ENCODE data around the gene SRSF12.
"Not testable (repeated sequence)": the region's sequence is repeated elsewhere in the genome, so short reads cannot be mapped to it uniquely, and the experiment has no call there.

SRSF12 gene

DNA sequence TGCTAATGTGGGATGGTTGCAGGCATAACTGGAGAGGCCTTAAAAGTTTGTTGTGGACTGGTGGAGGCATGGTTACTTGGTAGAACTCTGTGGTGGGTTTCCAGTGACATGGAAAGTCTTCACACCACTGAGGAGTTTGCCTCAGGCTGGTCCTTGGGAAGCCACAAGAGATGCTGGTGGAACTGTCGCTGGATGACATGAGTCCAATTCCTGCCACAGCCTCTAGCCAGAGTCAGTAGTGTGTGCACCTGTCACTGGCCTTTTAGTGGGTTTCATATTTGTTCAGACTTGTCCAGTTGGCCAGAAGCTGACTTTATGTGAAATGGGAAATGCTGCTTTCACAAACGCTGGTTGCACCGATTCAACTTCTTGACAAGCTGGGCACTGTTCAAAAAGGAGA lies 13.7 kb upstream of the SRSF12 start:
- DNase-seq (ENCODE audit: low read depth, low spot score): no peak

- DNase-seq (ENCODE audit: low read depth, low spot score): not testable (repeated sequence)
Measured at GRCh38 chr6:89128256-89128671, 10.4 kb upstream of the SRSF12 start.

DNA sequence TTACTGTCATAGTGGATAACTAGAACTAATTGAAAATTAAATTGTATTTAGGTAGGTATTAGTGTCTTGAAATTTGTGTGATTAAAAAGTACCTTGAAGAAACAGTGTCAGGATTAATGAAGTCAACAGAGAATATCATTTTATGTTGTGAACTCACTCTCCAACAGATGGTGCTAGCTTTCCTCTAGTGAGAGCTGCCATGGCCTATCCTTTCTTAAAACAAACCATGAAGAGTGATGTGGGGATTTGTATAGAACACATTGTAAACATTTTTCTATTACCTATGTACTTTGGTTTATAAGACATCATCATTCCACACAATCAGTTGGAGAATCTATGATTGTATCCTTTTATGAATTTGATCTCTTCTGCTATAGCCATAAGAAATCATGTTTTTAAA lies 4.8 kb upstream of the SRSF12 start:
- no peak for DNase-seq (ENCODE audit: low read depth, low spot score)

DNA sequence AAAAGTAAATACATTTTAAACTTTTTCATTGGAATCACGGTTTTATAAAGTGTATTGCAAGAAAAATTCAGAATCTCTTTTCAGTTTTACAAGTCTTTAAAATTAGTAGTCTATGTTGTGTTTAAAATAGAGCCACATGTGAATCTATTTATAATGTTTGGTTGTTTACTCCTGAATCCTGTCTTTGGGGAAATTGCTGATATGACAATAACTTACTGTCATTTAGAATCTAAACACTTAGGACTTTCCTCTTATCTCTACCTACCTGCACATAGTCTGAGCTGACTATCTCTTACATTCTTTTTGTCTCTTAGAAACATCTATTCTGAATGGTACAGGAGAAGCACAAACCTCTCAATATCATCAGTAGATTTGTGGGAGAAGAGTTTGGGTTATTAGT lies 4.1 kb upstream of the SRSF12 start:
- no peak for DNase-seq (ENCODE audit: low read depth, low spot score)

DNA sequence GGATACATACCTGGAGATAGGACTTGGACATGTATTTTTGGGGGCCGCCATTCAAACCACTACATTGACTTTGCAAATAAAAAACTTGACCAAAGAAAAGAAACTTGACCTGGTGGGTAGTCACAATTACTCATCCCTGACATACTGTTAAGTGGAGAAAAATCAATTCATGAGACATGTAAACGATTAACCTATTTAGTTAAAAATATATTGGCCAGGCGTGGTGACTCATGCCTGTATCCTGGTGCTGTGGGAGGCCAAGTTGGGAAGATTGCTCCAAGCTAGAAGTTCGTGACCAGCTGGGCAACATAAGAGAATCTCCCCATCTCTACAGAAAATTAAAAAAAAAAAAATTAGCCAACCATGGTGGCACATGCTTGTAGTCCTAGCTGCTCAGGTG lies 2.5 kb upstream of the SRSF12 start:
- no peak for DNase-seq (ENCODE audit: low read depth, low spot score)

DNA sequence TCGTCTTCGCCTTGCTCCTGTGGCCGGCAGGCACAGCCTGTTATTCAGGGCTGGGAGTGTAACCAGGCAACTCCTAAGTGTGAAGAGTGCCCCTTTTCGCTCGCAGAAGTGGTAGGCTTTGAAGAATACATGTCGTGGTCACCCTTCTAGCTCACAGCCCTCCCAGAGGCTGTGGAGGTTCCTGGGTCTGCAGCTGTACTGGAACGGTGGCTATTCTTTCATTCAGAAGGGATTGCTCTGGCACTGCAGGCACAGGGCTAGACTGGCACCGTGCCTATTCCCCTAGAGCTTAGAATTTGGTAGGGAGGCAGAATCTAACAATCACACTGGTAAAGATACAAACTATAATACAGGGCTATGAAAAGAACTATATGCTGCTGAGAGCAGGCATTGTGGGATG lies 1.1 kb upstream of the SRSF12 start:
- no peak for DNase-seq (ENCODE audit: low read depth, low spot score)

- DNase-seq (ENCODE audit: low read depth, low spot score): no peak
Measured at GRCh38 chr6:89116702-89117101, 1.2 kb downstream of the SRSF12 start.

- DNase-seq (ENCODE audit: low read depth, low spot score): no peak
Measured at GRCh38 chr6:89111933-89112332, 5.9 kb downstream of the SRSF12 start.

DNA sequence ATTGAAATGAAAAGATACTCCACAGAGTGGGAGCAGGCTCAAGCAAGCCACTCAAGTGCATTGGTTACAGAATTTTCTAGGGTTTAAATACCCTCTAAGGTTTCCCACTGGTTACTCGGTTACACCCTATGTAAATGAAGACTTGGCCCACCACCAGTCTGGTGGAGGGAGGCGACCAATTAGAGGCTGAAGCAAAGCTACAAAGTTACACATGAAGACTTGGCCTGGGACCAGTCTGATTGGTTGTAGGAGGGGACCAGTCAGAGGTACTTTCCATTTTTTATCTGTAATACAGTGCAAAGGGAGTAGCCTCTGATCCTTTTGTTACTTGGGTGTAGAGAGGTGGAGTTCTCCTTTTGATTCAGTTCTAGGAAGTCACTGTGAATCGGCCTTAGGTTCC lies 7.6 kb downstream of the SRSF12 start:
- no peak for DNase-seq (ENCODE audit: low read depth, low spot score)

DNA sequence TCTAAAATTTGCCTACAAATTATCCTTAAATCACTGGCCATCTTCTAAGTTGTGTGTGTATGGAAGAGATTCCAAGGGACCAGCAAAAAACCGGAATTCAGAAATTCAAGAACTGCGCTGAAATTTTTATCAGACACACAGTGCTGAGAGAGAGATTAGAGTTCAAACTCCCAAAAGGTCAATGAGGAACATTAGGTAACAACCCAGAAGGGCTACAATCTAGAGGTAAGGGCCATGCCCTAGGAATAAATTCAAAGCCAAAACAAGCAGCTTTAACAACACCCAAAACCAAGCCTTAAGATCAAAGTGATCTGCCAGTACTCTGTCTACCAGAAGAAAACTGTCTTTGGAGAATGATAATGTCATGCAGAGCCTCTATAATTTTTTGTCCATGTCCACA lies 17.8 kb downstream of the SRSF12 start:
- no peak for DNase-seq (ENCODE audit: low read depth, low spot score)

GRCh38 chr6:89098461-89098860 lies 19.4 kb downstream of the SRSF12 start:
- DNase-seq (ENCODE audit: low read depth, low spot score): no peak

GRCh38 chr6:89087881-89088280 lies 30.0 kb downstream of the SRSF12 start:
- DNase-seq (ENCODE audit: low read depth, low spot score): no peak

- DNase-seq (ENCODE audit: low read depth, low spot score): no peak
Measured at GRCh38 chr6:89085409-89086205, 32.3 kb downstream of the SRSF12 start.

GRCh38 chr6:89084954-89085353 lies 32.9 kb downstream of the SRSF12 start:
- no peak for DNase-seq (ENCODE audit: low read depth, low spot score)

DNA sequence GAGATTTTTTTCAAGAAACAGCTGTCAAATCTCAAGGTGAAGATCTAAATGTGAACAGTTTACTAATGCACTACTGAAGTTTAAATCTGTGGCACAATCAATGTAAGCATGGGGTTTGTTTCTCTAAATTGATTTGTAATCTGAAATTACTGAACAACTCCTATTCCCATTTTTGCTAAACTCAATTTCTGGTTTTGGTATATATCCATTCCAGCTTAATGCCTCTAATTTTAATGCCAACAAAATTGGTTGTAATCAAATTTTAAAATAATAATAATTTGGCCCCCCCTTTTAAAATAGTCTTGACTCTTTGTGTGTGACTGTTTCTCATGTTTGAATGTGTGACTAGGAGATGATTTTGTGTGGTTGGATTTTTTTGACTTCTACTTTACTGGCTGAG lies 33.3 kb downstream of the SRSF12 start:
- no peak for DNase-seq (ENCODE audit: low read depth, low spot score)

DNA sequence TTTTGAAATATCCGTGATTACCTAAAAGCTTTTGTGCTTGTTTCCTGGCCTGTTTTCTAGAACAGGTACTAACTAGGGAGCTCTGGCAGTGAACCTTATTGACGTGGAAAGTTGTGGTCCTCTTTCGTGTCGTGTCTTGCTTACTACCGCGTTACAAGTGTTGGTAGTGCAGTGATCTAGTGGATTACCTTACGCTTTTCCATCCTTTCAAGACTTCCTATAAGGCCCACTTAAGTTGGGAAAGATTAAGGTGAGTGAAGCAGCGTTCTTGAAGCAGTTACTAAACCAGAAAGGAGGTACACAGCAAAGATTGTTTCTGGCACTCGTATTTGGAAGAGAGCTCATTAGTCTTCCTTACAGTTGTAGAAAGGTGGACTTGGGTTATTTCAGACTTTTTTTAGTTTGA lies 35.4 kb downstream of the SRSF12 start:
- no peak for DNase-seq (ENCODE audit: low read depth, low spot score)

- peak; percentile 93 for DNase-seq (ENCODE audit: low read depth, low spot score)
Measured at GRCh38 chr6:89081423-89082322, 36.2 kb downstream of the SRSF12 start.

DNA sequence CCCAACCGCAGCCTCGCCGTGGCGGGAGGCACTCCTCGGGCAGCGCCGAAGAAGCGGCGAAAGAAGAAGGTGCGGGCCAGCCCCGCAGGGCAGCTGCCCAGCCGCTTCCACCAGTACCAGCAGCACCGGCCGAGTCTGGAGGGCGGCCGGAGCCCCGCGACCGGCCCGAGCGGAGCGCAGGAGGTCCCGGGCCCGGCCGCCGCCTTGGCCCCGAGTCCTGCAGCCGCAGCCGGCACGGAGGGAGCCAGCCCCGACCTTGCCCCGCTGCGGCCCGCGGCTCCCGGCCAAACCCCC lies 36.8 kb downstream of the SRSF12 start:
- DNase-seq (ENCODE audit: low read depth, low spot score): no peak

- DNase-seq (ENCODE audit: low read depth, low spot score): peak; percentile 98
Measured at GRCh38 chr6:89080281-89081128, 37.4 kb downstream of the SRSF12 start, which contains the start of gene PNRC1. TSS of gene PNRC1 (plus strand) at chr6:89080751. CDS start at chr6:89080895, 144 bp downstream.

- peak; percentile 55 for DNase-seq (ENCODE audit: low read depth, low spot score)
Measured at GRCh38 chr6:89079511-89080234, 38.2 kb downstream of the SRSF12 start.

GRCh38 chr6:89073840-89074239 lies 44.0 kb downstream of the SRSF12 start:
- no peak for DNase-seq (ENCODE audit: low read depth, low spot score)

Measured in smooth muscle cell of the brain vasculature (primary cell).